Skeletal muscle tissue (tissue), 4 donors: ENCODE measurements around the gene UBE2H. TPM values are rescaled to one million over a fixed set of nuclear protein-coding genes. Genes with fewer than 3 reads are reported as not detected.
"Not testable (repeated sequence)": the region's sequence is repeated elsewhere in the genome, so short reads cannot be mapped to it uniquely, and the experiment has no call there.

Experiments
- H3K27ac ChIP-seq: one replicate; pipeline ENCODE4 v1.7.0; 2013; ENCODE audit warnings: mild to moderate bottlenecking, low read depth, low read length, inconsistent platforms
- H3K27me3 ChIP-seq, 3 donors: one replicate each; pipeline ENCODE4 v1.7.0; 2013; ENCODE audit warnings: low read length in 3 of 3; ENCODE audit not compliant: control insufficient read depth in 3 of 3, insufficient read depth in 3 of 3
- H3K36me3 ChIP-seq, 3 donors: one replicate each; pipeline ENCODE4 v1.7.0; 2013; ENCODE audit warnings: low read length in 3 of 3; ENCODE audit not compliant: control insufficient read depth in 3 of 3, insufficient read depth in 3 of 3
- H3K4me1 ChIP-seq, 3 donors: one replicate each; pipeline ENCODE4 v1.7.0; 2013; ENCODE audit warnings: low read length in 3 of 3, mild to moderate bottlenecking in 3 of 3; ENCODE audit not compliant: control insufficient read depth in 3 of 3, insufficient read depth in 3 of 3
- H3K4me3 ChIP-seq, 3 donors: one replicate each; pipeline ENCODE4 v1.7.0; 2013; ENCODE audit warnings: low read length in 3 of 3
- H3K9ac ChIP-seq, 3 donors: one replicate each; pipeline ENCODE4 v1.7.0; 2013; ENCODE audit warnings: low read length in 3 of 3, mild to moderate bottlenecking in 3 of 3, moderate library complexity in 2 of 3, low read depth in 1 of 3
- H3K9me3 ChIP-seq, 3 donors: one replicate each; pipeline ENCODE4 v1.7.0; 2013; ENCODE audit warnings: low read length in 3 of 3; ENCODE audit not compliant: control insufficient read depth in 3 of 3
- total RNA-seq: library from RNA; depleted of rRNA; stranded (reverse); fragments of >200 nt; gene quantifications from one replicate; pipeline ENCODE4 v1.2.3, GENCODE V29; 2014
- donor health status: Osteomylitis.

UBE2H gene
- total RNA-seq, 1 donor from 2014 or later: 61.6 TPM

- no peaks in the 10 kb centered on the region for H3K9me3 ChIP-seq
- H3K27me3 ChIP-seq: no peaks in the 10 kb centered on the region
- peaks cover 2 to 20% (median 12%) of the 10 kb centered on the region in 3 donors for H3K36me3 ChIP-seq
- peaks cover 26 to 41% (median 41%) of the 10 kb centered on the region in 3 donors for H3K4me1 ChIP-seq
- H3K9ac ChIP-seq: peak overlapping the region; percentile 36 to 82 (median 69)
- peak overlapping the region; percentile 51 for H3K27ac ChIP-seq
- H3K4me3 ChIP-seq: peak overlapping the region; percentile 51 to 76 (median 62)
Observed at GRCh38 chr7:129829737-129830631, 122.8 kb downstream of the UBE2H start.

GRCh38 chr7:129828989-129829736, 123.6 kb downstream of the UBE2H start:
- peak overlapping the region in 1 of 3 donors; percentile 33 for H3K9ac ChIP-seq
- peaks cover 0 to 12% (median 8%) of the 10 kb centered on the region in 3 donors for H3K36me3 ChIP-seq
- peaks cover 30 to 45% (median 41%) of the 10 kb centered on the region in 3 donors for H3K4me1 ChIP-seq
- H3K4me3 ChIP-seq: no peak overlapping the region
- H3K9me3 ChIP-seq: no peaks in the 10 kb centered on the region
- no peaks in the 10 kb centered on the region for H3K27me3 ChIP-seq
- H3K27ac ChIP-seq: no peak overlapping the region

- no peaks in the 10 kb centered on the region for H3K27me3 ChIP-seq
- peaks cover 0 to 6% (median 4%) of the 10 kb centered on the region in 3 donors for H3K36me3 ChIP-seq
- H3K27ac ChIP-seq: no peak overlapping the region
- H3K4me1 ChIP-seq: peaks cover 30 to 45% (median 41%) of the 10 kb centered on the region in 3 donors
- H3K9ac ChIP-seq: no peak overlapping the region
- H3K9me3 ChIP-seq: no peaks in the 10 kb centered on the region
- H3K4me3 ChIP-seq: no peak overlapping the region
Observed at GRCh38 chr7:129828078-129828762, 124.5 kb downstream of the UBE2H start.

GRCh38 chr7:129827467-129827990, 125.2 kb downstream of the UBE2H start:
- Histone ChIP-seq H3K27ac (no peak overlapping the region), H3K27me3 (no peaks in the 10 kb centered on the region), H3K36me3 (peaks cover 0 to 6% (median 4%) of the 10 kb centered on the region in 3 donors), H3K4me1 (peaks cover 30 to 45% (median 41%) of the 10 kb centered on the region in 3 donors), H3K9me3 (no peaks in the 10 kb centered on the region), H3K9ac (no peak overlapping the region), H3K4me3 (no peak overlapping the region)

GRCh38 chr7:129826895-129827294, 125.9 kb downstream of the UBE2H start:
- not testable (repeated sequence) for H3K27ac ChIP-seq, H3K9me3 ChIP-seq, H3K36me3 ChIP-seq, H3K27me3 ChIP-seq, H3K4me3 ChIP-seq, H3K9ac ChIP-seq
- peaks cover 25 to 39% (median 38%) of the 10 kb centered on the region in 3 donors for H3K4me1 ChIP-seq

GRCh38 chr7:129825209-129825970, 127.4 kb downstream of the UBE2H start:
- H3K36me3 ChIP-seq: no peaks in the 10 kb centered on the region
- no peak overlapping the region for H3K27ac ChIP-seq
- peak overlapping the region; percentile 37 to 77 (median 74) for H3K9ac ChIP-seq
- no peaks in the 10 kb centered on the region for H3K27me3 ChIP-seq
- peak overlapping the region; percentile 81 to 95 (median 85) for H3K4me3 ChIP-seq
- peaks cover 13 to 30% (median 28%) of the 10 kb centered on the region in 3 donors for H3K4me1 ChIP-seq
- no peaks in the 10 kb centered on the region for H3K9me3 ChIP-seq

- peak overlapping the region; percentile 56 to 95 (median 63) for H3K4me3 ChIP-seq
- H3K4me1 ChIP-seq: peaks cover 7 to 22% (median 20%) of the 10 kb centered on the region in 3 donors
- H3K9me3 ChIP-seq: no peaks in the 10 kb centered on the region
- H3K36me3 ChIP-seq: no peaks in the 10 kb centered on the region
- H3K27ac ChIP-seq: no peak overlapping the region
- H3K9ac ChIP-seq: no peak overlapping the region
- H3K27me3 ChIP-seq: no peaks in the 10 kb centered on the region
Observed at GRCh38 chr7:129824291-129825208, 128.2 kb downstream of the UBE2H start.

- H3K9me3 ChIP-seq, H3K9ac ChIP-seq, H3K27ac ChIP-seq, H3K27me3 ChIP-seq, H3K36me3 ChIP-seq, H3K4me3 ChIP-seq: not testable (repeated sequence)
- H3K4me1 ChIP-seq: peaks cover 7 to 15% (median 15%) of the 10 kb centered on the region in 3 donors
Observed at GRCh38 chr7:129823143-129823542, 129.6 kb downstream of the UBE2H start.
